ENCODE results near the gene LRRC4.

DNA sequence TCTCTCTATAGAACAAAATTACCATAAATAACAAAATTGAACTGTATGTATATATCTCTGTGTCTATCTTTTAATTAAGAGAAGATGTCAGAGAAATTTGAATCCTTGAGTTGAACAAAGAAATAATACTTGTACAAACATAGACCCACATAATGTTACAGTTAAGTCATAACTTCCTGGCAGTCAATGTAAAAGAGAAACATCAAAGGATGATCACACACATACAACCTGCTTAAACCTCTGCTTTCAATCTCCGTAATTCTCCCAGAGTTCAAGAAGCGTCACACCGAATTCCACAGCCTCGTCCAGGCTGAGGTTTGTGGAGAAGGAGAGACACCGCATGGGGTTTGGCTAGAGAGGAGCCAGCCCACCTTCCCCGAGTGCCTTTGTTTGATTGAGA is 40.1 kb upstream of the LRRC4 start:
- TF ChIP-seq, protein P1, sequence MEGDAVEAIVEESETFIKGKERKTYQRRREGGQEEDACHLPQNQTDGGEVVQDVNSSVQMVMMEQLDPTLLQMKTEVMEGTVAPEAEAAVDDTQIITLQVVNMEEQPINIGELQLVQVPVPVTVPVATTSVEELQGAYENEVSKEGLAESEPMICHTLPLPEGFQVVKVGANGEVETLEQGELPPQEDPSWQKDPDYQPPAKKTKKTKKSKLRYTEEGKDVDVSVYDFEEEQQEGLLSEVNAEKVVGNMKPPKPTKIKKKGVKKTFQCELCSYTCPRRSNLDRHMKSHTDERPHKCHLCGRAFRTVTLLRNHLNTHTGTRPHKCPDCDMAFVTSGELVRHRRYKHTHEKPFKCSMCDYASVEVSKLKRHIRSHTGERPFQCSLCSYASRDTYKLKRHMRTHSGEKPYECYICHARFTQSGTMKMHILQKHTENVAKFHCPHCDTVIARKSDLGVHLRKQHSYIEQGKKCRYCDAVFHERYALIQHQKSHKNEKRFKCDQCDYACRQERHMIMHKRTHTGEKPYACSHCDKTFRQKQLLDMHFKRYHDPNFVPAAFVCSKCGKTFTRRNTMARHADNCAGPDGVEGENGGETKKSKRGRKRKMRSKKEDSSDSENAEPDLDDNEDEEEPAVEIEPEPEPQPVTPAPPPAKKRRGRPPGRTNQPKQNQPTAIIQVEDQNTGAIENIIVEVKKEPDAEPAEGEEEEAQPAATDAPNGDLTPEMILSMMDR (conservative IDR thresholded peaks at IDR 0.05 in 1 of 2, IDR thresholded peaks at IDR 0.05 in 1 of 2; ENCODE audit: low read depth in 1 of 2, low read length in 2 of 2) = no peak
- TF ChIP-seq EZH2 (IDR thresholded peaks at IDR 0.05; ENCODE audit: low read length, missing control alignments) = no peak

All from fibroblast of lung (primary cell).